ENCODE results near the gene C4A.
"Not testable (repeated sequence)": the region's sequence is repeated elsewhere in the genome, so short reads cannot be mapped to it uniquely, and the experiment has no call there.

GRCh38 chr6:32003301-32003700, 21.4 kb downstream of the C4A start:
- TF ChIP-seq ZNF565 (CRISPR knock-in tag; conservative IDR thresholded peaks at IDR 0.05; ENCODE audit: low read depth); RARB (CRISPR knock-in tag; IDR thresholded peaks at IDR 0.05); ZFP3 (CRISPR knock-in tag; IDR thresholded peaks at IDR 0.05); PATZ1 (CRISPR knock-in tag; IDR thresholded peaks at IDR 0.05; ENCODE audit: borderline replicate concordance); CSRNP3 (CRISPR knock-in tag; IDR thresholded peaks at IDR 0.05); CREB5 (CRISPR knock-in tag; IDR thresholded peaks at IDR 0.05; ENCODE audit: low read depth): not testable (repeated sequence)
